Muscle of leg (tissue), 11 donors: ENCODE measurements around the gene RCHY1. TPM values are rescaled to one million over a fixed set of nuclear protein-coding genes. Genes with fewer than 3 reads are reported as not detected.

Experiments
- DNase-seq: peaks from one replicate; pipeline ENCODE4 v3.0.0; 2013
- H3K27ac ChIP-seq: one replicate; pipeline ENCODE4 v1.5.1; 2013; ENCODE audit warnings: mild to moderate bottlenecking, low read length, control low read depth
- H3K27me3 ChIP-seq: one replicate; pipeline ENCODE4 v1.6.1; 2013; ENCODE audit warnings: low read length; ENCODE audit not compliant: control insufficient read depth, insufficient read depth
- H3K36me3 ChIP-seq: one replicate; pipeline ENCODE4 v1.6.1; 2013; ENCODE audit warnings: low read length; ENCODE audit not compliant: control insufficient read depth, insufficient read depth
- H3K4me1 ChIP-seq: one replicate; pipeline ENCODE4 v1.6.1; 2013; ENCODE audit warnings: low read length; ENCODE audit not compliant: control insufficient read depth, insufficient read depth
- H3K4me3 ChIP-seq: one replicate; pipeline ENCODE4 v1.5.1; 2013; ENCODE audit warnings: low read length, control low read depth
- H3K9me3 ChIP-seq: replicated peaks from 2 replicates; pipeline ENCODE4 v1.6.1; 2013; ENCODE audit warnings: low read depth, low read length; ENCODE audit not compliant: control insufficient read depth
- WGBS: methylation state at CpG from one replicate; pipeline ENCODE4 v1.1.5; 2013; ENCODE audit warnings: missing lambda C conversion rate; ENCODE audit not compliant: insufficient coverage; 5-methylcytosine and 5-hydroxymethylcytosine counted together
- polyA plus RNA-seq, 8 donors: library from polyadenylated mRNA; unstranded; fragments of 120-200 nt; gene quantifications; one replicate each; pipeline versions ENCODE4 v1.2.1 to v1.2.3, GENCODE V29; 2013; ENCODE audit warnings: inconsistent platforms in 1 of 8, low replicate concordance in 1 of 8; ENCODE audit not compliant: insufficient read length in 8 of 8, insufficient read depth in 1 of 8
- total RNA-seq: library from RNA; stranded (reverse); fragments of 120-200 nt; gene quantifications from one replicate; pipeline ENCODE4 v1.2.4, GENCODE V29; 2013

RCHY1 gene
- total and polyA plus RNA-seq, 9 donors: 19.2 to 34.1 (median 26.5) TPM

DNA sequence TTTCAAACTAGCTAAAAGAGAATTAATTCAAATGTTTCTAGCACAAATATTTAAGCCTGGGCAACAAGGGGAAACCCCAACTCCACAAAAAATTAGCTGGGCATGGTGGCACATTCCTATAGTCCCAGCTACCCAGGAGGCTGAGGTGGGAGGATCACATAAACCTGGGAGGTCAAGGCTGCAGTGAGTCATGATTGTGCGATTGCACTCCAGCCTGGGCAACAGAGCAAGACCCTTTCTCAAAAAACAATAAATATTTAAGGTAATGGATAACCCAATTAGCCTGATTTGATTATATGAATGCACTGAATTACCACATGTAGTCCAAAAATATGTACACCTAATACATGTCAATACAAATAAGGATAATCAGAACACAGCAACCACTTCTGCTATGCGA is 14.3 kb downstream of the RCHY1 start:
- H3K36me3 ChIP-seq: peaks cover 7% of the 10 kb centered on the region
- H3K9me3 ChIP-seq: peaks cover 10% of the 10 kb centered on the region
- no peak overlapping the region for H3K4me3 ChIP-seq
- H3K27ac ChIP-seq: no peak overlapping the region
- no peaks in the 10 kb centered on the region for H3K27me3 ChIP-seq
- no peak for DNase-seq
- no CpG with 5 or more reads among the region's 2 CpGs for WGBS
- H3K4me1 ChIP-seq: no peaks in the 10 kb centered on the region

GRCh38 chr4:75498041-75498440 is 16.2 kb downstream of the RCHY1 start:
- Histone ChIP-seq H3K4me1 (no peaks in the 10 kb centered on the region), H3K36me3 (peaks cover 6% of the 10 kb centered on the region), H3K4me3 (no peak overlapping the region), H3K27ac (no peak overlapping the region), H3K9me3 (peaks cover 10% of the 10 kb centered on the region), H3K27me3 (no peaks in the 10 kb centered on the region)
- WGBS: no CpG with 5 or more reads among the region's 2 CpGs
- DNase-seq: no peak

DNA sequence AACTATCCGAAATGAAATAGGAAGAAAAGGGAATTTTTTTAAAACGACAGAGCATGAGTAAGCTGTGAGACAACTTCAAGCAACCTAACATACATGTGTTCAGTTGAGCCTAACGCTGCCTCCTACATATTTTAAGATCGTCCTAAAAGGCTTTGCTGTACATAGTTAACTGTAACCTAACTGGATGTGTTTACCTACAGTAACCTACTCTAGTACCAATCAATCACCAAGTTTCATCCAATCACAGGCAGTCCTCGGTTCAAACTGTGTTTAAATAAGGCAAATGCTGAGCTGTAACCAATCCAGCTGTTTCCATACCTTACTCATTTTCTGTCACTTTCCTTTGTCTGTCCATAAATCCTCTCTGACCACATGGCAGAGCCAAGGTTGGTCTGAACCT is 17.1 kb downstream of the RCHY1 start:
- WGBS: 69% methylated on average over 1 of the region's 5 CpGs
- no peak overlapping the region for H3K4me3 ChIP-seq
- peaks cover 8% of the 10 kb centered on the region for H3K36me3 ChIP-seq
- DNase-seq: no peak
- peaks cover 10% of the 10 kb centered on the region for H3K9me3 ChIP-seq
- H3K4me1 ChIP-seq: no peaks in the 10 kb centered on the region
- no peak overlapping the region for H3K27ac ChIP-seq
- H3K27me3 ChIP-seq: no peaks in the 10 kb centered on the region

DNA sequence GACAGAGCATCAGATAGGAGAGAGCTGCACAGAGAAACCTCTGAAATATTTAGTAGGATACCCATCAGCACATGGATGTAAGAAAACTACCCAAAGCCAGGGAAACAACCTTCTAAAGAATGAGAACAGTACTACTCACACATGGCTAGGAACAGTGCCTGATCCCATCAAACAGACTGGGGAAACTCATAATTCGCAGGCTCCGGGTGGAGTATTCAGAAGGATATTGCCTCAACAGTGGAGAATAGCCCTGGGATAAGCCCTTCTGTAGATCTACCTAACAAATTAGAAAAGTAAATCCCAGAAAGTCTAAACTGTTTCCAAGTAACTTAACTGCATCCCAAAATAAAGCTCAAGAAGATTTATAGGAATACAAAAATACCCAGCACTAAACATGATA is 17.8 kb downstream of the RCHY1 start:
- Histone ChIP-seq H3K4me3 (no peak overlapping the region), H3K36me3 (peaks cover 8% of the 10 kb centered on the region), H3K27me3 (no peaks in the 10 kb centered on the region), H3K4me1 (no peaks in the 10 kb centered on the region), H3K27ac (no peak overlapping the region), H3K9me3 (peaks cover 10% of the 10 kb centered on the region)
- DNase-seq: no peak
- WGBS: 90% methylated on average over 2 of the region's 2 CpGs

DNA sequence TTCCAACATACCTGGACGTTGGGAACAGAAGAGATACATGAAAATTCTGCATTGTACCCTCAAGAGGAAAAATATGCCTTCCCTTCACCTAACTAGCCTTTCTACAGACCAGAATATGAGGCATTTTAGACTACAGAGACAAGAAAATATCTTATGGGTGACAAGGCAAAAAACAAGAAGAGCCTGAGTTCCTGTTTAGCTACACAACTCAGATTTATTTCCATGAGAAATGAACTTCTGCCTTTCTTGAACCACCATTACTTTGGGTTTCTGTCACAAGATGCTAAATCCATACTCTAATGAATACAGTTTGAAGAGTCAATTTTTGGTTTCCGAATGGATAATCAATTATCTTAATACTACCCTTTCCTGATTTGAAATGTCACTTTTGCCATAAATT is 18.7 kb downstream of the RCHY1 start:
- WGBS: no CpG with 5 or more reads among the region's 2 CpGs
- Histone ChIP-seq H3K27me3 (no peaks in the 10 kb centered on the region), H3K27ac (no peak overlapping the region), H3K36me3 (peaks cover 9% of the 10 kb centered on the region), H3K9me3 (peaks cover 10% of the 10 kb centered on the region), H3K4me1 (no peaks in the 10 kb centered on the region), H3K4me3 (no peak overlapping the region)
- DNase-seq: no peak

DNA sequence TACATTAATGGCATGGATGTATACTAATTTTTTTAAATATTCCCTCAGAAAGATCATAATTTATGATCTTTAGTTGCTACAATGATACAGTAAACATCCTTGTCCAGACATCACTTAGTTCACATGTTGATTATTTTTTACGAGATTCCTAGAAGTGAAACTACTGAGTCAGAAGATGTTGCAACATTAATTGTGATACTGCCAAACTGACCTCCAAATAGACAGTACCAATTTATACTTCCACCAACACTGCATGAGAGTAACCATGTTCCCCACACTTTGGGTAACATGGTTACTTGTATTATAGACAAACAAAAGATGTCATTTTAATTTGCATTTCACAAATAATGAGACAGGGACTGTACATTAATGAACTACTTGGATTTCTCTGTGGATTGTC is 19.6 kb downstream of the RCHY1 start:
- DNase-seq: peak; percentile 37
- Histone ChIP-seq H3K27me3 (no peaks in the 10 kb centered on the region), H3K27ac (no peak overlapping the region), H3K36me3 (peaks cover 10% of the 10 kb centered on the region), H3K9me3 (peaks cover 10% of the 10 kb centered on the region), H3K4me1 (no peaks in the 10 kb centered on the region), H3K4me3 (no peak overlapping the region)
- WGBS: no CpG with 5 or more reads among the region's 1 CpG

DNA sequence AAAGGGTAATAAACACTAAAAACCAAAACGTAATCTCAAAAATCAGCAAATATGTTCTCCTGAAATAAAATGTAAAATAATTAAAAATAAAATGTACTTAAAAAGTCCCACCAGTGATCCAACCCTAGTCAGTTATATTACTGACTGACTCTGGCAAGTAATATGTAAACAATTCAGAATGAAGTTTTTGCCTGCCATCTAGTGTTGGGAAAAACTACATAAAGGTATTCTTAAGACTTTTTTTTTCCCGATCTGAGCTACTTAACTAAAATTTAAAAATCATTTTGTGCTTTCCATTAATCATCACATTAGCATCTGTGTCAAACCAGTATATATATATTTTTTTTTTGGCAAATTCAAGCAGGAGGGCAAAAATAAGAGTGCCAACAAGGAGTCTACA is 24.0 kb downstream of the RCHY1 start:
- Histone ChIP-seq H3K9me3 (no peaks in the 10 kb centered on the region), H3K4me1 (no peaks in the 10 kb centered on the region), H3K27me3 (no peaks in the 10 kb centered on the region), H3K27ac (no peak overlapping the region), H3K4me3 (no peak overlapping the region), H3K36me3 (peaks cover 9% of the 10 kb centered on the region)
- WGBS: no CpG with 5 or more reads among the region's 2 CpGs
- DNase-seq: peak; percentile 66

DNA sequence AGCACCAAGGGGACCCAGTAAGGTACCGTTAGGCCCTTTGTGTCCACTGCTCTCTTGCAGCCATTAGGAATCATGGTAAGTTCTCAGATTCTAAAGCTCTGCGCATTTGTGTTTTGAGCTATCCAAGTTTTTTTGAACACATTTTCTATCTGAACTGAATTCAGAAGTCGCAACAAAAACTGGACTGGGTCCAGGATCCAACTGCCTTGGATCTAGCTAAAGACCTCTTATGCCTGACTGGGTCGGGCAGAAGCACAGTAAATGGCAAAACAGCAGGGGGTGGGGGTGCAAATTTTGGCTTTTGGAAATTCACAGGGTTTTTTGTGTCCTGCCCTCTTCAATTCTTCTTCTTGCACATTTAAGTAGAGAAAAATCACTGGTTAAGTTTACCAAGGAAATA is 30.0 kb downstream of the RCHY1 start:
- peaks cover 19% of the 10 kb centered on the region for H3K36me3 ChIP-seq
- 60% methylated on average over 3 of the region's 4 CpGs for WGBS
- DNase-seq: peak; percentile 29

GRCh38 chr4:75477201-75477600 is 37.0 kb downstream of the RCHY1 start:
- H3K4me3 ChIP-seq: no peak overlapping the region
- H3K27ac ChIP-seq: no peak overlapping the region
- peaks cover 8% of the 10 kb centered on the region for H3K36me3 ChIP-seq

More for the DNA sequence above, 30.0 kb downstream of the RCHY1 start:
- Histone ChIP-seq H3K4me3 (no peak overlapping the region), H3K9me3 (no peaks in the 10 kb centered on the region), H3K27me3 (no peaks in the 10 kb centered on the region), H3K27ac (no peak overlapping the region), H3K4me1 (no peaks in the 10 kb centered on the region)

GRCh38 chr4:75470738-75471137 is 43.5 kb downstream of the RCHY1 start:
- Histone ChIP-seq H3K4me3 (no peak overlapping the region), H3K36me3 (no peaks in the 10 kb centered on the region), H3K27me3 (no peaks in the 10 kb centered on the region), H3K27ac (no peak overlapping the region), H3K4me1 (no peaks in the 10 kb centered on the region), H3K9me3 (no peaks in the 10 kb centered on the region)
- DNase-seq: no peak
- no CpG with 5 or more reads among the region's 1 CpG for WGBS

More at GRCh38 chr4:75477201-75477600, 37.0 kb downstream of the RCHY1 start:
- Histone ChIP-seq H3K4me1 (no peaks in the 10 kb centered on the region), H3K9me3 (peaks cover 2% of the 10 kb centered on the region), H3K27me3 (no peaks in the 10 kb centered on the region)
- no peak for DNase-seq
- WGBS: no CpG with 5 or more reads among the region's 3 CpGs

DNA sequence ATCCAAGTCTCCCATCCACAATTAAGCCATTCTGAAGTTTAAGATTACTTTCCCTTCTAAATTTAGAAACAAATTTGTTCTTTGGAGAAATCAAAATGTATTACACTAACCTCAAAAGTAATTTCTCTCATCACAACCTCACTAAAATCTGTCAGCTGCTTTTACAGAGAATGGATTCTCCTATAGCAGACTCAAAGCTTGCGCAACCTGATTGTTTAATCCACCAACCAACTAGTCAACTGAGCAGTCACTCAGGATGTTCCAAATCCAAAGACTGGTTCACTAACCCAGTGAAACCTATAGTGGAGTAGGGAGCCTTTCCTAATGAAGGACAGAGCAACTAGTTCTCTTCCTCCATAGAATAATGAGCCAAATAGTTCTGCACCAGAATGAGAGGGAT is 44.3 kb downstream of the RCHY1 start:
- DNase-seq: no peak
- WGBS: no CpG with 5 or more reads among the region's 1 CpG
- Histone ChIP-seq H3K4me1 (no peaks in the 10 kb centered on the region), H3K9me3 (no peaks in the 10 kb centered on the region), H3K4me3 (no peak overlapping the region), H3K36me3 (no peaks in the 10 kb centered on the region), H3K27me3 (no peaks in the 10 kb centered on the region), H3K27ac (no peak overlapping the region)
